Smooth muscle cell of bladder (primary cell): Measurements from ENCODE around the gene CIB1. TPM values are rescaled to one million over a fixed set of nuclear protein-coding genes. Genes with fewer than 3 reads are reported as not detected.

Experiments
- total RNA-seq: library from RNA; depleted of rRNA; stranded (reverse); fragments of >200 nt; gene quantifications from 2 replicates; pipeline ENCODE4 v1.2.3, GENCODE V29; 2014

Gene CIB1
- 41.2 and 46.6 TPM in 2 replicates for total RNA-seq

GRCh38 chr15:90233387-90234095 lies at the start of gene CIB1:
CIB1 (minus strand) TSS chr15:90233941; CDS start chr15:90233885, 56 bp downstream.

GRCh38 chr15:90265271-90266060 lies 31.7 kb upstream of the CIB1 start, which contains the start of gene NGRN:
NGRN (plus strand) TSS chr15:90265672; CDS start chr15:90265713, 41 bp downstream.

GRCh38 chr15:90249203-90249863 lies 15.6 kb upstream of the CIB1 start, which contains the start of gene TTLL13:
TTLL13 (plus strand) TSS chr15:90249556; CDS start chr15:90250631, 1,075 bp downstream.

GRCh38 chr15:90234096-90234988 lies 601 bp upstream of the CIB1 start, which contains the start of gene GDPGP1:
GDPGP1 (plus strand) TSS chr15:90234209; CDS start chr15:90240909, 6,700 bp downstream.

GRCh38 chr15:90201130-90201943 lies 32.4 kb downstream of the CIB1 start, which contains the start of gene SEMA4B:
SEMA4B (plus strand) TSS chr15:90201330; CDS start chr15:90201579, 249 bp downstream.

Other genes with a start within 250 kb of the CIB1 start
- gene ZNF710, start 232.6 kb downstream of the CIB1 start, total RNA-seq = 5.7 and 6.2 TPM in 2 replicates
- gene IDH2, start 131.5 kb downstream of the CIB1 start, total RNA-seq = 71.6 and 75.5 TPM in 2 replicates
- 28.3 and 29.1 TPM in 2 replicates for gene SEMA4B, start 32.6 kb downstream of the CIB1 start, total RNA-seq
- 7.2 and 8.5 TPM in 2 replicates for gene GDPGP1, start 268 bp upstream of the CIB1 start, total RNA-seq
- gene TTLL13, start 15.6 kb upstream of the CIB1 start, total RNA-seq = 0.09 and 0.14 TPM in 2 replicates
- gene NGRN, start 31.7 kb upstream of the CIB1 start, total RNA-seq = 67.6 and 87.6 TPM in 2 replicates
- 0.57 and 1.1 TPM in 2 replicates for gene ZNF774, start 118.3 kb upstream of the CIB1 start, total RNA-seq
- gene IQGAP1, start 154.3 kb upstream of the CIB1 start, total RNA-seq = 149 and 183 TPM in 2 replicates